OCI-LY7 (cell line): ENCODE results near the gene MRRF. TPM values are rescaled to one million over a fixed set of nuclear protein-coding genes. Genes with fewer than 3 reads are reported as not detected.

Source experiments
- BruUV-seq: library from RNA; stranded (reverse); fragments of 400-500 nt; replicated peaks from 2 replicates; lab custom pipeline; 2021; lab: Mats Ljungman, UMichigan
- CTCF ChIA-PET: fragments of 300-600 bp; sonication (Branson Sonifier 250); formaldehyde crosslinking; loops from one replicate; lab custom pipeline; 2022; ENCODE audit warnings: antibody characterized with exemption; ENCODE audit not compliant: unreplicated experiment; lab: Charles Lee
- POLR2A ChIA-PET: fragments of 300-600 bp; sonication (Branson Sonifier 250); formaldehyde crosslinking; loops from one replicate; lab custom pipeline; 2022; ENCODE audit warnings: antibody characterized with exemption; lab: Charles Lee
- DNase-seq: peaks from one replicate; pipeline ENCODE4 v3.0.0-alpha.2; 2015; ENCODE audit warnings: low spot score
- H2AFZ ChIP-seq: fragments of 200-600 bp; sonication (generic), shearing (Covaris generic); 2 replicates; pipeline ENCODE4 v1.6.1; 2014; ENCODE audit warnings: mild to moderate bottlenecking, antibody characterized with exemption, low read length, moderate library complexity
- H3K27ac ChIP-seq: fragments of 200-600 bp; sonication (generic); 2 replicates; pipeline ENCODE4 v1.5.1; 2014; ENCODE audit warnings: mixed run types, low read depth, mild to moderate bottlenecking, moderate library complexity, low read length, inconsistent platforms; ENCODE audit not compliant: poor library complexity, severe bottlenecking
- H3K36me3 ChIP-seq: fragments of 200-600 bp; sonication (generic); 2 replicates; pipeline ENCODE4 v1.6.1; 2014; ENCODE audit warnings: mild to moderate bottlenecking, antibody characterized with exemption, low read length, moderate library complexity, mixed read lengths; ENCODE audit not compliant: insufficient read depth
- H3K4me1 ChIP-seq: fragments of 200-600 bp; sonication (generic); 2 replicates; pipeline ENCODE4 v1.5.1; 2014; ENCODE audit warnings: mild to moderate bottlenecking, low read length; ENCODE audit not compliant: insufficient read depth, poor library complexity, severe bottlenecking
- H3K4me2 ChIP-seq: fragments of 200-600 bp; sonication (generic); 2 replicates; pipeline ENCODE4 v1.6.1; 2014; ENCODE audit warnings: mild to moderate bottlenecking, low read length
- H3K4me3 ChIP-seq: fragments of 200-600 bp; sonication (generic); 2 replicates; pipeline ENCODE4 v1.5.1; 2014; ENCODE audit warnings: mild to moderate bottlenecking, low read depth, low read length; ENCODE audit not compliant: poor library complexity, severe bottlenecking
- H3K79me2 ChIP-seq: fragments of 200-600 bp; sonication (generic); 2 replicates; pipeline ENCODE4 v1.6.1; 2016; ENCODE audit warnings: low read depth, mild to moderate bottlenecking, low read length, moderate library complexity, mixed read lengths; ENCODE audit not compliant: insufficient read depth
- H3K9me2 ChIP-seq: fragments of 200-600 bp; sonication (generic); 2 replicates; pipeline ENCODE4 v1.6.1; 2016; ENCODE audit warnings: mild to moderate bottlenecking, low read length, mixed read lengths; ENCODE audit not compliant: insufficient read depth
- H3K9me3 ChIP-seq: fragments of 200-600 bp; sonication (generic); 2 replicates; pipeline ENCODE4 v1.6.1; 2014; ENCODE audit warnings: mild to moderate bottlenecking, mixed run types, low read length, mixed read lengths
- H4K20me1 ChIP-seq: fragments of 200-600 bp; sonication (generic); 2 replicates; pipeline ENCODE4 v1.6.1; 2014; ENCODE audit warnings: mild to moderate bottlenecking, antibody characterized with exemption, low read length, moderate library complexity, mixed read lengths; ENCODE audit not compliant: insufficient read depth
- CTCF ChIP-seq: fragments of 200-600 bp; sonication (generic); conservative IDR thresholded peaks from 2 replicates; pipeline ENCODE4 v1.5.1; 2014; ENCODE audit warnings: mild to moderate bottlenecking, antibody characterized with exemption, low read length, moderate library complexity, mixed read lengths
- EZH2phosphoT487 ChIP-seq: fragments of 200-600 bp; sonication (generic); IDR thresholded peaks from 2 replicates; pipeline ENCODE4 v1.6.1; 2018; ENCODE audit warnings: low read depth, borderline replicate concordance, mild to moderate bottlenecking, mixed run types, antibody characterized with exemption, low read length, moderate library complexity, mixed read lengths
- intact Hi-C: fragments of 100-400 bp; cut with micrococcal nuclease; formaldehyde crosslinking; loops from one replicate; pipeline ENCODE4 v1.10.0; 2022; ENCODE audit not compliant: unreplicated experiment
- total RNA-seq, 2 experiments: library from RNA; depleted of rRNA in 1 of 2; stranded (reverse); fragments of >200 nt in 1 of 2; shearing (Covaris generic) in 1 of 2; gene quantifications; 2 replicates each; pipeline ENCODE4 v1.2.3, GENCODE V29; 2014 to 2022

The MRRF gene
- total RNA-seq, 2 experiments from 2014 or later, result 46.1 to 53.2 TPM

- no peak overlapping the region for H3K27ac ChIP-seq
- H3K36me3 ChIP-seq, result no peaks in the 10 kb centered on the region
- no peaks in the 10 kb centered on the region for H3K9me3 ChIP-seq
- ChIA-PET CTCF (no interaction called here), POLR2A (no interaction called here)
- no peak overlapping the region for H3K4me2 ChIP-seq
- BruUV-seq, result no TSS peak
- no peak overlapping the region for H3K4me3 ChIP-seq
- TF ChIP-seq CTCF (no peak), EZH2phosphoT487 (no peak)
- H3K9me2 ChIP-seq, result no peaks in the 10 kb centered on the region
- no peaks in the 10 kb centered on the region for H3K79me2 ChIP-seq
- DNase-seq, result no peak
- H2AFZ ChIP-seq, result no peak overlapping the region
- no peaks in the 10 kb centered on the region for H3K4me1 ChIP-seq
- no peaks in the 10 kb centered on the region for H4K20me1 ChIP-seq
- intact Hi-C loops, result no loop called here
These were observed 99.6 kb downstream of the MRRF start for GRCh38 chr9:122364117-122364782.

GRCh38 chr9:122364783-122365150 is 100.1 kb downstream of the MRRF start:
- intact Hi-C loops, result no loop called here

More at GRCh38 chr9:122364783-122365150, 100.1 kb downstream of the MRRF start:
- Histone ChIP-seq H4K20me1 (no peaks in the 10 kb centered on the region), H3K79me2 (no peaks in the 10 kb centered on the region), H3K27ac (no peak overlapping the region), H3K4me2 (no peak overlapping the region), H3K4me1 (no peaks in the 10 kb centered on the region), H3K4me3 (no peak overlapping the region), H2AFZ (no peak overlapping the region), H3K9me2 (no peaks in the 10 kb centered on the region), H3K36me3 (no peaks in the 10 kb centered on the region), H3K9me3 (no peaks in the 10 kb centered on the region)
- DNase-seq, result no peak
- no TSS peak for BruUV-seq
- ChIA-PET POLR2A (no interaction called here), CTCF (no interaction called here)
- TF ChIP-seq EZH2phosphoT487 (no peak), CTCF (no peak)
